Hematopoietic multipotent progenitor cell treated with erythropoietin and hydrocortisone succinate and interleukin-3 and kit ligand, for 6 days (in vitro differentiated cells): ENCODE data around the gene KRR1.
A peak's percentile ranks its signal among the peaks of the same experiment; 100 is the strongest.
"Not testable (repeated sequence)": the region's sequence is repeated elsewhere in the genome, so short reads cannot be mapped to it uniquely, and the experiment has no call there.

ENCODE experiments used
- DNase-seq: peaks from one replicate; pipeline ENCODE4 v3.0.0-alpha.2; 2015

KRR1 gene

GRCh38 chr12:75522124-75522523 lies 10.7 kb upstream of the KRR1 start:
- not testable (repeated sequence) for DNase-seq

- not testable (repeated sequence) for DNase-seq
Measured at GRCh38 chr12:75521224-75521623, 9.8 kb upstream of the KRR1 start.

GRCh38 chr12:75509621-75510020 lies 1.8 kb downstream of the KRR1 start:
- no peak for DNase-seq

- no peak for DNase-seq
Measured at GRCh38 chr12:75508159-75508558, 3.2 kb downstream of the KRR1 start.

GRCh38 chr12:75507086-75507485 lies 4.3 kb downstream of the KRR1 start:
- DNase-seq, result no peak

GRCh38 chr12:75505706-75506312 lies 5.6 kb downstream of the KRR1 start:
- peak; percentile 69 for DNase-seq

GRCh38 chr12:75503866-75504265 lies 7.5 kb downstream of the KRR1 start:
- DNase-seq, result no peak

- DNase-seq, result no peak
Measured at GRCh38 chr12:75503459-75503858, 8.0 kb downstream of the KRR1 start.

- no peak for DNase-seq
Measured at GRCh38 chr12:75491169-75491568, 20.2 kb downstream of the KRR1 start.

- no peak for DNase-seq
Measured at GRCh38 chr12:75489613-75490210, 21.7 kb downstream of the KRR1 start.

- DNase-seq, result no peak
Measured at GRCh38 chr12:75489187-75489586, 22.2 kb downstream of the KRR1 start.

- peak; percentile 65 for DNase-seq
Measured at GRCh38 chr12:75488553-75488952, 22.9 kb downstream of the KRR1 start.

GRCh38 chr12:75487308-75487707 lies 24.1 kb downstream of the KRR1 start:
- no peak for DNase-seq

- DNase-seq, result not testable (repeated sequence)
Measured at GRCh38 chr12:75484450-75484849, 27.0 kb downstream of the KRR1 start.

GRCh38 chr12:75483431-75483830 lies 28.0 kb downstream of the KRR1 start:
- no peak for DNase-seq

- DNase-seq, result no peak
Measured at GRCh38 chr12:75482646-75483045, 28.8 kb downstream of the KRR1 start.

GRCh38 chr12:75481774-75482173 lies 29.6 kb downstream of the KRR1 start:
- DNase-seq, result no peak

GRCh38 chr12:75481013-75481705 lies 30.2 kb downstream of the KRR1 start:
- DNase-seq, result peak; percentile 61

- peak; percentile 70 for DNase-seq
Measured at GRCh38 chr12:75480469-75480949, 30.9 kb downstream of the KRR1 start, which contains the start of gene GLIPR1. TSS of gene GLIPR1 (plus strand) at chr12:75480755. CDS start at chr12:75480881, 126 bp downstream.

GRCh38 chr12:75479963-75480461 lies 31.4 kb downstream of the KRR1 start:
- DNase-seq, result no peak

GRCh38 chr12:75478116-75478794 lies 33.2 kb downstream of the KRR1 start:
- DNase-seq, result peak; percentile 75

- no peak for DNase-seq
Measured at GRCh38 chr12:75477137-75477536, 34.3 kb downstream of the KRR1 start.

- no peak for DNase-seq
Measured at GRCh38 chr12:75476071-75476470, 35.3 kb downstream of the KRR1 start.
